Right kidney (tissue), 1 donor: Measurements from ENCODE around the gene AQP11.

ENCODE experiments used
- DNase-seq: peaks from one replicate; pipeline ENCODE4 v3.0.0-alpha.2; 2016

AQP11 gene

GRCh38 chr11:77658213-77659013 lies 68.7 kb downstream of the AQP11 start:
- no peak for DNase-seq
